Measurements from ENCODE around the gene MRRF. TPM values are rescaled to one million over a fixed set of nuclear protein-coding genes. Genes with fewer than 3 reads are reported as not detected.

MRRF gene
- total RNA-seq, 2 experiments from 2014 or later = 38.6 to 39.1 TPM

DNA sequence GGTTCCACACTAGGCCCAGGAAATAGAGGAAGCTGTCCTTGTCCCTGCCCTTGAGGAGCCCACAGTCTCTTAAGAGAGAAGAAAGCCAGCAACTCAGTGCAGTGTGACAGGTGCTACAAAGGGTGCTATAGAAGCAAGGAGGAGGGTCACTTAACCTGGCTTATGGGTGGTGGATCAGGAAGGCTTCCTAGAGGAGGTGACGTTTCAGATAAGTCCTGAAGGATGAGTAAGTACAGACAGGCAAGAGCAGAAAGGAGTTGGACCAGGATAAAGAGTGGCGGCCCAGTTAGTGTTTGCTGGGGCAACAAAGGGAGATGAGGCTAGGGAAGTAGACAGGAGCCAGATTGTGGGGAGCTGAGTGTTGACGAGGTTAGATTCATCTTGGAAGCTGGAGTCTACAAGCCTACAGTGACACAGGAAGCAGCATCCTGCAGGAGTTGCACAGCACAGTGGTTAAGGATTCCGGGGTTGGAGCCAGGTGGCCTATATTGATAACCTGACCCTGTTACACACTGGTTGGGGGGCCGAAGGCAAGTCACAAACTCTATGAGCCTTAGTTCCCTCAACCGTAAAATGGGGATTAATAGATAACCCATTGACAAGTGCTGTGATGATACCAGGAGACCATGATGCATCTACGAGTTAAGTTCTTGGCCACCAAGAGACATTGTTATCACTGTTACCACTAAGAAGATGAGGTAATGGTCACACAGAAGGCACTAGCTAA is 30.5 kb upstream of the MRRF start:
- peaks cover 1% of the 10 kb centered on the region for H3K36me3 Mint-ChIP-seq (ENCODE audit: low read depth)
- ChIA-PET CTCF (no interaction called here), POLR2A (no interaction called here)
- no peak for ATAC-seq
- H3K9me3 Mint-ChIP-seq (ENCODE audit: insufficient read depth) = no peaks in the 10 kb centered on the region
- H3K4me1 Mint-ChIP-seq (ENCODE audit: low read depth) = no peaks in the 10 kb centered on the region
- H3K27me3 Mint-ChIP-seq (ENCODE audit: low read depth) = peaks cover 11% of the 10 kb centered on the region
- H3K4me3 Mint-ChIP-seq = no peak overlapping the region
- DNase-seq = no peak
- H3K27ac Mint-ChIP-seq = no peak overlapping the region

DNA sequence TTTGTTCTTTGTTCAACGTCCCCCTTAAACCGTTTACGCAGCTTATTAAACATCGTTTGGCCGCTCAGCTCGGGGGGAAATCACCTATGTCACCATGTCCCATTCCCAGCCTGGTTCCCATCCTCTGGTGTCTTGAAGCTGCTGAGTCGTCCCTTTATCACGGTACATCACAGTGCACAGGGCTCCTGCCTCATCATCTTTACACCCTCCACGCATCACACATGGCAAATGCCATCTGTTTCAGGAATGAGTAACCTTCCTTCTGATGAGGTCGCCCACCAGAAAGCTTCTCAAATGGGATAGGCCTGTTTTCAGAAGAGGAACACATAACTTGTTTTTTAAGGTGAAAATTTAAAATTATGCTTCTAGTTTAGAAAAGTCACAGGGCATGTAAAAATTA is 28.0 kb upstream of the MRRF start:
- CTCF ChIA-PET = interaction anchor here (1.2 kb wide), 1 partner anchor 114 kb away, joined by 3 read pairs; no protein-coding TSS in a partner anchor
- H3K9me3 Mint-ChIP-seq (ENCODE audit: insufficient read depth) = no peaks in the 10 kb centered on the region

DNA sequence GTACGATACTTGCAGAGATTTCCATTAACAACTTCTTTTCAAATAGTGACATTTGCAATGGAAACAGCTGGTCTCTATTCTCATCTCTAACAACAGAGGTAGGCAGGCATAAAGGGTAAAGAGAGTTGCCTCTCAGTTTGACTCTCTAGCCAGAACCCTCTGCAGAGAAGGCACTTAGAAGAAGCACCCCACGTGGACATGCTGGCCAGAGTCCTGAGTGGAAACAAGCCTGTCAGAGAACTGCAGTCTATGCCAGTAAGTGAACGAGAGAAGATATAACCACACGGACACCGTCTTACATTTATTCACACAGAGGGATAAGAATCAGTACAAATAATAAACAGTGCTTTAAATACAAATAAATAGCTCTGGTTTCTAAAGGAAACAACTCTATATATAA is 25.0 kb upstream of the MRRF start:
- ATAC-seq (no peak), DNase-seq (no peak)
- ChIA-PET CTCF (interaction anchor here (1.4 kb wide), 1 partner anchor 12 kb away, joined by 4 read pairs; no protein-coding TSS in a partner anchor), POLR2A (interaction anchor here (0.6 kb wide), 1 partner anchor 45 kb away, joined by 3 read pairs; no protein-coding TSS in a partner anchor)
- Mint-ChIP-seq H3K27me3 (ENCODE audit: low read depth) (peaks cover 2% of the 10 kb centered on the region), H3K9me3 (ENCODE audit: insufficient read depth) (no peaks in the 10 kb centered on the region), H3K36me3 (ENCODE audit: low read depth) (peaks cover 32% of the 10 kb centered on the region), H3K4me1 (ENCODE audit: low read depth) (no peaks in the 10 kb centered on the region), H3K4me3 (no peak overlapping the region), H3K27ac (no peak overlapping the region)

More for the DNA sequence above, 28.0 kb upstream of the MRRF start:
- no peak overlapping the region for H3K4me3 Mint-ChIP-seq
- DNase-seq (no peak), ATAC-seq (no peak)
- no peak overlapping the region for H3K27ac Mint-ChIP-seq
- H3K4me1 Mint-ChIP-seq (ENCODE audit: low read depth) = no peaks in the 10 kb centered on the region
- H3K36me3 Mint-ChIP-seq (ENCODE audit: low read depth) = peaks cover 12% of the 10 kb centered on the region
- POLR2A ChIA-PET = no interaction called here
- peaks cover 11% of the 10 kb centered on the region for H3K27me3 Mint-ChIP-seq (ENCODE audit: low read depth)

DNA sequence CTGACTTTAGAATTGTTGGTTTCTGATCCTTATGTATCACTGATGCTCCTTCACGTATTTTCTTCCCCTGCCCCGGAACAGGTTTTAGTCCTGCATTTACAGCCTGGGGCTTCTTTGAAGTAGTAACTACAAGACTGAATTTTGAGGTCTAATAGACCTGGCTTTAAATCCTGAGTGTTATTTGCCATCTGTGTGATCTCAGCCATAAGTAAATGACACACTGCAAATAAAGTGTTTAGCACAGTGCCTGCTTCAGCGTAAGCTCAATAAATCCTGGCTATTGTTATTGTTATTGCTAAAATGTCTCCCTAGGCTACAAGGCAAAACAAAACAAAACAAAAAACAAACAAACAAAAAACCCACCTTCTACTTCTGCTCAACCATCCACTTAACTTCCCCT is 20.3 kb upstream of the MRRF start:
- POLR2A ChIA-PET = no interaction called here

DNA sequence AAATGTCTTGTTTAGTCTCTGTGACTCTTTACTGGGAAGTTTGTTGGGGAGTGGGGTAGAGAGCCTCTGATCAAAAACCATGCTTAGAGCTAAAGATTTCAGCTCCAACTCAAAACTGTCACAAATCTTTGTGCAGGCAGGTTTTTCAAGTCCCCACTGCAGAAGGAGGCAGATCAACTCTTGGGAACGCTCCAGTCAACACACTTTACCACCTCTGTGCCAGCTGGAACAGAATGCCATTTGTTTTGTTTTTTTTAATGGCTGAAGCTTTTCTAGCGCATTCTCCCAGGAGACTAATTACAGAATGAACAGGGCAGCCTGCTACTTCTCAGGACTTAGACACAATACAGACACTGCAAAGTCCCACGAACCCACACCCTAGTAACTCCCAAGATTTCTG is 18.0 kb upstream of the MRRF start:
- Mint-ChIP-seq H3K27me3 (ENCODE audit: low read depth) (no peaks in the 10 kb centered on the region), H3K4me1 (ENCODE audit: low read depth) (no peaks in the 10 kb centered on the region), H3K9me3 (ENCODE audit: insufficient read depth) (no peaks in the 10 kb centered on the region), H3K4me3 (no peak overlapping the region), H3K36me3 (ENCODE audit: low read depth) (peaks cover 51% of the 10 kb centered on the region), H3K27ac (no peak overlapping the region)
- DNase-seq = no peak
- ATAC-seq = no peak
- CTCF ChIA-PET = interaction anchor here (2.3 kb wide), 1 partner anchor 147 kb away, joined by 6 read pairs; no protein-coding TSS in a partner anchor
- POLR2A ChIA-PET = no interaction called here

More for the DNA sequence above, 20.3 kb upstream of the MRRF start:
- DNase-seq (no peak), ATAC-seq (no peak)
- Mint-ChIP-seq H3K27ac (no peak overlapping the region), H3K4me3 (no peak overlapping the region), H3K9me3 (ENCODE audit: insufficient read depth) (no peaks in the 10 kb centered on the region), H3K4me1 (ENCODE audit: low read depth) (no peaks in the 10 kb centered on the region), H3K36me3 (ENCODE audit: low read depth) (peaks cover 48% of the 10 kb centered on the region), H3K27me3 (ENCODE audit: low read depth) (no peaks in the 10 kb centered on the region)
- CTCF ChIA-PET = interaction anchor here (2.3 kb wide), 1 partner anchor 145 kb away, joined by 6 read pairs; no protein-coding TSS in a partner anchor

DNA sequence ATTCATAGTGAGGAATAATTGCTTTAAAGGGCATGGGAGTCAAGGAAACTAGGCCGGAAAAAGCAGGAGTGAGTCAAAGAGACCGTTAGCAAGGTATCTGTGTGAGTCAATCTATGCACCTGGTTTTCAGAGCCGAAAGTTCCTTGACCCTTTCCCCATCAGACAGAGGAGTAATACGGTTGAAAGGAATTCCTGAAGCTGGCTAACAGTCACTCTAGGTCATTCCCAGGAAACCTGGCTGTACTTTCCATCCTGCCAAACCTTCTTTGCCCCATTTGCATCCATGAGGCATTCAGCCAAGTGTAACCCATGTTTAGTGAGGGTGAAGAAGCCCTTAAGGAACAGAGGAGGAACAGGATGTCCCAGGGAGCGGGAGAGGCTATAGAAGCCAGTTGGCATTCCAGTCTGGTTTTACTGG is 16.2 kb upstream of the MRRF start:
- ATAC-seq (no peak), DNase-seq (no peak)
- H3K4me1 Mint-ChIP-seq (ENCODE audit: low read depth) = no peaks in the 10 kb centered on the region
- no peaks in the 10 kb centered on the region for H3K9me3 Mint-ChIP-seq (ENCODE audit: insufficient read depth)
- H3K36me3 Mint-ChIP-seq (ENCODE audit: low read depth) = peaks cover 44% of the 10 kb centered on the region
- H3K27ac Mint-ChIP-seq = no peak overlapping the region
- H3K4me3 Mint-ChIP-seq = no peak overlapping the region
- ChIA-PET POLR2A (no interaction called here), CTCF (no interaction called here)
- H3K27me3 Mint-ChIP-seq (ENCODE audit: low read depth) = no peaks in the 10 kb centered on the region

DNA sequence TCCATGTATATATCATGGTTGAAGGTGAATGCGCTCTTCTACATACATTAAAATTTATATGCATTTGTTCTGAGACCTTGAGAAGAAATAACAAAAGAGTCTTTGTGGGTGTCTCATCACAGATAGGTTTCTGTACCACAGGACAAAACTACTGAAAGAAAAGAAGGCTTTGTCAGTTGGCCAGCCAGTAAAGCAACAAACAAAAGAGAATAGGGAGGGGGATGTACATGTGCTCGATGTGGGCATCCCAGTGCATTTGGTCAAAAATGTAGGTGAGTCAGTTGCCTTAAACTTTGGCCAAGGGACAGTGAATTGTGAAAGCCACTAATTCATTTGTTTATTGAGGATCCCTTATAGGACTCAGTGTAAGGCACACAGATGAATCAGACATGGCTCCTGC is 13.3 kb upstream of the MRRF start:
- ChIA-PET CTCF (interaction anchor here (0.7 kb wide), 2 partner anchors 12 to 152 kb away, joined by 3 to 4 read pairs; no protein-coding TSS in a partner anchor), POLR2A (no interaction called here)
- ATAC-seq (no peak), DNase-seq (no peak)
- Mint-ChIP-seq H3K4me1 (ENCODE audit: low read depth) (no peaks in the 10 kb centered on the region), H3K4me3 (no peak overlapping the region), H3K36me3 (ENCODE audit: low read depth) (peaks cover 26% of the 10 kb centered on the region), H3K9me3 (ENCODE audit: insufficient read depth) (no peaks in the 10 kb centered on the region), H3K27ac (no peak overlapping the region), H3K27me3 (ENCODE audit: low read depth) (no peaks in the 10 kb centered on the region)

DNA sequence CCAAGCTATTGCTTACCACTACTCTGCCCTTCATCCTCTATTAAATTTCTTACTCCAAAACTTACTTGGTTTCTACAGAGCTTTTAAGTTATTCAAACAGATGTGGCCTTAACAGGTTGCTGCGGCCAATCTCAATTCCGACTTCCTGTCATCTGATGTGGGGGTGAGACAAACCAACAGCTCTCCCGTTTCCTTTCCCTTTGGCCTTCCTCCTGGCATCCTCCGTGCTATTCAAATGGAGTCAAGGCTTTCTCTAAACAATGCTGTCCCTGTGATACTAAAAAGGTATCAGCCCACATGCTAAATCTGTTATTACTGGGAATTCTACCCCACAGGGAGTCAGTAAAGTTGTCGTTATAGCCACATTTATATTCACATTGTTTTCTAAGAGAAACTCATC is 11.9 kb upstream of the MRRF start:
- Mint-ChIP-seq H3K27ac (no peak overlapping the region), H3K36me3 (ENCODE audit: low read depth) (peaks cover 19% of the 10 kb centered on the region), H3K9me3 (ENCODE audit: insufficient read depth) (no peaks in the 10 kb centered on the region), H3K4me1 (ENCODE audit: low read depth) (no peaks in the 10 kb centered on the region), H3K4me3 (no peak overlapping the region), H3K27me3 (ENCODE audit: low read depth) (no peaks in the 10 kb centered on the region)
- ATAC-seq = no peak
- no peak for DNase-seq
- CTCF ChIA-PET = no interaction called here
- POLR2A ChIA-PET = no interaction called here

DNA sequence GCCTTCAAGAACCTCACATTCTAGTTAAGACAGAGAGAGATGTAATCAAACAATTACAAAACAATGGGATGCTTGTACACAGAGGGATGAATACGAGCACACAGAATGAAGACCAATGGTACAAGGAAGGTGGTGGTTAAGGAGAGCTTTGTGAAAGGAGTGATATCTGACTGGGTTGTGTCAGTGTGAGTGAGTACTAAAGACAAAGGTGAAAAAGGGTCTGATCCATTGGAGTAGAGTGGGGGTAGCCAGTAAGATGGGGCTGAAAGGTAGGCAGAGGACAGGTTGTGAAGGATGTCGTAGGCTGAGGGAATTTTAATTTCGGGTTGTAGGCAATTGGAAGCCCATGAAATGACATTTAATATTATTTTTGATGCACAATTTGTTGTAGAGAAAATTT is 9.9 kb upstream of the MRRF start:
- ATAC-seq (no peak), DNase-seq (no peak)
- ChIA-PET POLR2A (no interaction called here), CTCF (interaction anchor here (1.8 kb wide), 1 partner anchor 9 kb away, joined by 5 read pairs; the partner anchor contains the start of genes MRRF and RBM18)
- no peaks in the 10 kb centered on the region for H3K27me3 Mint-ChIP-seq (ENCODE audit: low read depth)
- H3K4me1 Mint-ChIP-seq (ENCODE audit: low read depth) = no peaks in the 10 kb centered on the region
- no peaks in the 10 kb centered on the region for H3K9me3 Mint-ChIP-seq (ENCODE audit: insufficient read depth)
- H3K27ac Mint-ChIP-seq = no peak overlapping the region
- peaks cover 28% of the 10 kb centered on the region for H3K36me3 Mint-ChIP-seq (ENCODE audit: low read depth)
- H3K4me3 Mint-ChIP-seq = no peak overlapping the region

DNA sequence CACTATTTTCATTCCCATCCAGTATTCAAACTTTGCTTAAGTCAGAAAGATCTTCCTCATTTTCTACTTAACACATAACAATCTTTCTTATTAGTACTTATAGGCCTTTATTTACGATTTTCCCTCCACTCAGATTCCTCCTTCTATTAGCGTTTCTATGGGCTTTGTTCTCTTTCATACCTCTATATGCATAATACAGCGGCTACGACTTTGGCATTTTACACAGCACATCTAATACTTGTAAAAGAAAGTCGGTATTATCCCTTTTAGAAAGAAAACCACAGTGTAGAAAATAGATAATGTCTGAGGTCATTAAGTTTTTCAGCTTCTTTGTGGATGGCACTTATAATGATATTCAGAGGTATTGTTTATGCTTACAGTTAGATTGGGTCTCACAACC is 8.5 kb upstream of the MRRF start:
- Mint-ChIP-seq H3K4me3 (no peak overlapping the region), H3K27ac (no peak overlapping the region), H3K4me1 (ENCODE audit: low read depth) (peaks cover 2% of the 10 kb centered on the region), H3K36me3 (ENCODE audit: low read depth) (peaks cover 30% of the 10 kb centered on the region), H3K9me3 (ENCODE audit: insufficient read depth) (no peaks in the 10 kb centered on the region), H3K27me3 (ENCODE audit: low read depth) (no peaks in the 10 kb centered on the region)
- no peak for ATAC-seq
- ChIA-PET POLR2A (no interaction called here), CTCF (interaction anchor here (0.7 kb wide), 1 partner anchor 157 kb away, joined by 4 read pairs; no protein-coding TSS in a partner anchor)
- DNase-seq = no peak

DNA sequence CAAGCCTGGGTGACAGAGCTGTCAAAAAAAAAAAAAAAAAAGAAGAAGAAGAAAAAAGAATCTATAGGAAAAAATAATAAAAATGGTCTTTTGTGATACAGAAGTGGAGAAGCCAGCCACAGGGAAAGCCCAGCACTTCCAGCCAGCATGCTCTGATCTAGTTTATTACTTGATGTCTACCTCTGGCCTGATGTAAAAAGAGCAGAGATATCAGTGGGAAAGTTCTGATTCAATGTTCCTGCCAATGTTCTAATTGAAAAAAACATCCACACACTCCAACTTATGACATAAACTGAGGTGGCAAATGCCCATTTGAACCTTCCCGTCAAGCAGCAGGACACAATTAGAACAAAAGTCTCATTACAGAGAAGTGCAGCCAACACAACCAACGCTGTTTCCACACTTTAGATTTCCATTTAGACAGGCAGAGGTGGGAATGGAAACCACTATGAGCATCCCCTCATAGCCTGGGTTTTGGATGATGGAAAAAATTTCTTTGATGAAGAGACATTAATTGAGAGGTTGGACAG is 5.7 kb upstream of the MRRF start:
- no peak for ATAC-seq
- H3K27ac Mint-ChIP-seq = no peak overlapping the region
- POLR2A ChIA-PET = no interaction called here

DNA sequence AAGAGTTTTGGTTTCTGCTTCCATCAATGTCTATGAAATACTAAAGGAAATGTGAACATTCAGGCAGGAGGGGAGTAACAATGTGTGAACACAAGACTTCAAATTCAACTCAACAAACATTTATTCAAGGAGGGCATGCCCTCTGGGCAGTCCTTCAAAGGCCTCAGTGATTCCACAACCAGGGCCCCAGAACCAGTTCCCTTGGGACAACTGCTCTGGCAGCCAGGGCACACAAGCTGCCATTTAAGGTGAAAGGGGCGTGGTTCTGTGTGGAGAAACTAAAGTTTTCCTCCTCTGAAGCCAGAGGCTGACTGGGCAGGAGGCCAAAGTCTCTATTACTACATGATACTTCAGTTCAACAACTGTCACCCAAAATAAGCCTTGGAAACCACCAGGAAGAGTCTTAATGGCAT is 3.2 kb upstream of the MRRF start:
- ATAC-seq (no peak), DNase-seq (no peak)
- CTCF ChIA-PET = no interaction called here
- peaks cover 32% of the 10 kb centered on the region for H3K4me1 Mint-ChIP-seq (ENCODE audit: low read depth)
- H3K36me3 Mint-ChIP-seq (ENCODE audit: low read depth) = peaks cover 41% of the 10 kb centered on the region
- H3K4me3 Mint-ChIP-seq = no peak overlapping the region
- no peak overlapping the region for H3K27ac Mint-ChIP-seq
- H3K27me3 Mint-ChIP-seq (ENCODE audit: low read depth) = no peaks in the 10 kb centered on the region
- POLR2A ChIA-PET = no interaction called here
- no peaks in the 10 kb centered on the region for H3K9me3 Mint-ChIP-seq (ENCODE audit: insufficient read depth)

More for the DNA sequence above, 5.7 kb upstream of the MRRF start:
- Mint-ChIP-seq H3K4me3 (no peak overlapping the region), H3K27me3 (ENCODE audit: low read depth) (no peaks in the 10 kb centered on the region), H3K9me3 (ENCODE audit: insufficient read depth) (no peaks in the 10 kb centered on the region), H3K4me1 (ENCODE audit: low read depth) (peaks cover 22% of the 10 kb centered on the region), H3K36me3 (ENCODE audit: low read depth) (peaks cover 31% of the 10 kb centered on the region)
- CTCF ChIA-PET = no interaction called here
- no peak for DNase-seq
